Endothelial cell of umbilical vein (primary cell): ENCODE data around the gene DYNLT3.

Experiments used
- POLR2A ChIP-seq: IDR thresholded peaks from 2 replicates; pipeline ENCODE4 v1.6.1; 2012; ENCODE audit warnings: low read depth, mild to moderate bottlenecking, control low read depth, low read length
- POLR2AphosphoS5 ChIP-seq: IDR thresholded peaks from 2 replicates; pipeline ENCODE4 v1.6.1; 2012; ENCODE audit warnings: low read depth, mild to moderate bottlenecking, control low read depth, low read length, moderate library complexity; ENCODE audit not compliant: insufficient read depth
- TF ChIP-seq, protein P1 (sequence below): IDR thresholded peaks from 2 replicates; pipeline ENCODE4 v1.6.1; 2011; ENCODE audit not compliant: insufficient read depth, insufficient read length
- TF ChIP-seq, protein P2 (sequence below), 2 donors: IDR thresholded peaks; 1 replicate in 1 of 2; 2 replicates in 1 of 2; pipeline ENCODE4 v1.5.1; 2011; ENCODE audit warnings: low read length in 2 of 2, mild to moderate bottlenecking in 2 of 2, moderate library complexity in 2 of 2, control low read depth in 1 of 2, inconsistent platforms in 1 of 2, low read depth in 1 of 2; ENCODE audit not compliant: insufficient read depth in 1 of 2; ENCODE audit errors: extremely low read depth in 1 of 2

DNA sequence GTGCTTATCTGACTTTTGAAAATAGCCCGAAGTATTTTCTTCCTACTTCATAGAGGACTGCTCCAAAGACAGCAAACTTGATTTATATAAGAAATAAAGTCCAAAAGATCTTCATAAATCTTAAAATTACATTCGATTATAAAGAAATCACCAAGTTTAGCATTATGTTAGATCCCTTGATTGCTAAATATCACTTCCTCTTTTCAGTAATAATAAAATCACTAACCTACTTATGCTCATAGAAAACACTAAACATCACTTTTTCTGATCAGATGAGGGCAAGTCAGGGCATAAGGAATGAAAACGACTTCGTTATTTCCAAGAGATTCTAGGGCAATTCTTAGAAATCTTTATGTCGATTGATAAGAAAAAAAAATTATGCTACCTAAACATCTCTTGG lies 32.0 kb downstream of the DYNLT3 start:
- TF ChIP-seq, protein P1, sequence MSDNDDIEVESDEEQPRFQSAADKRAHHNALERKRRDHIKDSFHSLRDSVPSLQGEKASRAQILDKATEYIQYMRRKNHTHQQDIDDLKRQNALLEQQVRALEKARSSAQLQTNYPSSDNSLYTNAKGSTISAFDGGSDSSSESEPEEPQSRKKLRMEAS, result no peak
- TF ChIP-seq, protein P2, sequence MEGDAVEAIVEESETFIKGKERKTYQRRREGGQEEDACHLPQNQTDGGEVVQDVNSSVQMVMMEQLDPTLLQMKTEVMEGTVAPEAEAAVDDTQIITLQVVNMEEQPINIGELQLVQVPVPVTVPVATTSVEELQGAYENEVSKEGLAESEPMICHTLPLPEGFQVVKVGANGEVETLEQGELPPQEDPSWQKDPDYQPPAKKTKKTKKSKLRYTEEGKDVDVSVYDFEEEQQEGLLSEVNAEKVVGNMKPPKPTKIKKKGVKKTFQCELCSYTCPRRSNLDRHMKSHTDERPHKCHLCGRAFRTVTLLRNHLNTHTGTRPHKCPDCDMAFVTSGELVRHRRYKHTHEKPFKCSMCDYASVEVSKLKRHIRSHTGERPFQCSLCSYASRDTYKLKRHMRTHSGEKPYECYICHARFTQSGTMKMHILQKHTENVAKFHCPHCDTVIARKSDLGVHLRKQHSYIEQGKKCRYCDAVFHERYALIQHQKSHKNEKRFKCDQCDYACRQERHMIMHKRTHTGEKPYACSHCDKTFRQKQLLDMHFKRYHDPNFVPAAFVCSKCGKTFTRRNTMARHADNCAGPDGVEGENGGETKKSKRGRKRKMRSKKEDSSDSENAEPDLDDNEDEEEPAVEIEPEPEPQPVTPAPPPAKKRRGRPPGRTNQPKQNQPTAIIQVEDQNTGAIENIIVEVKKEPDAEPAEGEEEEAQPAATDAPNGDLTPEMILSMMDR (IDR thresholded peaks at IDR 0.05; ENCODE audit: extremely low read depth in 1 of 2, insufficient read depth in 1 of 2, low read depth in 1 of 2, low read length in 2 of 2), result no peak
- TF ChIP-seq POLR2A (no peak), POLR2AphosphoS5 (no peak)
